ENCODE data around the gene MGAT4C. TPM values are rescaled to one million over a fixed set of nuclear protein-coding genes. Genes with fewer than 3 reads are reported as not detected.

Gene MGAT4C
- total and polyA plus RNA-seq, 2 experiments from 2014 or later, result 4.5 to 4.7 TPM

- TF ChIP-seq ZNF462 (CRISPR knock-in tag; IDR thresholded peaks at IDR 0.05) (no peak), ZNF114 (CRISPR knock-in tag; IDR thresholded peaks at IDR 0.05) (no peak), CREB1 (CRISPR knock-in tag; IDR thresholded peaks at IDR 0.05; ENCODE audit: low read depth) (no peak), ZNF331 (CRISPR knock-in tag; IDR thresholded peaks at IDR 0.05; ENCODE audit: low read depth) (no peak), JUNB (IDR thresholded peaks at IDR 0.05; ENCODE audit: unreplicated experiment) (no peak)
Observed at GRCh38 chr12:86228656-86229055, 27.5 kb downstream of the MGAT4C start (continued).

- Histone ChIP-seq H3K4me2 (no peak overlapping the region), H3K9me2 (ENCODE audit: insufficient read depth) (no peaks in the 10 kb centered on the region), H3K79me2 (replicated peaks; ENCODE audit: insufficient read depth) (no peaks in the 10 kb centered on the region), H3F3A (replicated peaks; ENCODE audit: low read depth) (no peaks in the 10 kb centered on the region), H3K27ac (ENCODE audit: low read depth) (no peak overlapping the region), H3K4me1 (ENCODE audit: insufficient read depth) (no peaks in the 10 kb centered on the region), H3K27me3 (ENCODE audit: insufficient read depth) (no peaks in the 10 kb centered on the region), H3K4me3 (no peak overlapping the region), H4K20me1 (replicated peaks; ENCODE audit: insufficient read depth) (no peaks in the 10 kb centered on the region), H3K36me3 (ENCODE audit: insufficient read depth) (no peaks in the 10 kb centered on the region), H2AFZ (no peak overlapping the region)
- H3K36me3 Mint-ChIP-seq (ENCODE audit: low read depth), result peaks cover 14% of the 10 kb centered on the region; the same call in 2 of the 3 replicates
- H3K4me1 Mint-ChIP-seq, result peaks cover 11% of the 10 kb centered on the region
- H3K27ac Mint-ChIP-seq, result no peak overlapping the region
- no peak for DNase-seq (ENCODE audit: low spot score)
- peaks cover 3% of the 10 kb centered on the region for H3K27me3 Mint-ChIP-seq (ENCODE audit: insufficient read depth, low read depth, poor library complexity)
- ATAC-seq, result no peak
- H3K4me3 Mint-ChIP-seq, result no peak overlapping the region
- H3K9me3 Mint-ChIP-seq, result peaks cover 3% of the 10 kb centered on the region
- TF ChIP-seq EZH2phosphoT487 (IDR thresholded peaks at IDR 0.05; ENCODE audit: unreplicated experiment) (no peak), POLR2AphosphoS5 (IDR thresholded peaks at IDR 0.05; ENCODE audit: low read depth) (no peak), ZNF462 (CRISPR knock-in tag; IDR thresholded peaks at IDR 0.05) (no peak), EZH2 (IDR thresholded peaks at IDR 0.05; ENCODE audit: low read depth, unreplicated experiment) (no peak), ZNF331 (CRISPR knock-in tag; IDR thresholded peaks at IDR 0.05; ENCODE audit: low read depth) (no peak)
Observed at GRCh38 chr12:86226481-86226880, 29.7 kb downstream of the MGAT4C start.

All from GM23338 (cell line).